Parathyroid adenoma (tissue), 2 donors: ENCODE measurements around the gene NLGN2.
"Not testable (repeated sequence)": the region's sequence is repeated elsewhere in the genome, so short reads cannot be mapped to it uniquely, and the experiment has no call there.

Experiments used
- H2AFZ ChIP-seq: fragments of 300-600 bp; sonication (generic); one replicate; pipeline ENCODE4 v1.7.0; 2017; ENCODE audit warnings: antibody characterized with exemption, mild to moderate bottlenecking
- H3K27ac ChIP-seq: fragments of 300-600 bp; sonication (generic); one replicate; pipeline ENCODE4 v1.7.0; 2017
- H3K27me3 ChIP-seq: fragments of 300-600 bp; sonication (generic); one replicate; pipeline ENCODE4 v1.7.0; 2017; ENCODE audit warnings: low read length; ENCODE audit not compliant: control insufficient read depth, insufficient read depth
- H3K36me3 ChIP-seq: fragments of 300-600 bp; sonication (generic); one replicate; pipeline ENCODE4 v1.7.0; 2017; ENCODE audit warnings: low read length; ENCODE audit not compliant: control insufficient read depth, insufficient read depth
- H3K4me1 ChIP-seq: fragments of 300-600 bp; sonication (generic); one replicate; pipeline ENCODE4 v1.7.0; 2017; ENCODE audit warnings: control low read depth
- H3K4me2 ChIP-seq: fragments of 300-600 bp; sonication (generic); one replicate; pipeline ENCODE4 v1.7.0; 2017; ENCODE audit warnings: low read length
- H3K4me3 ChIP-seq: fragments of 300-600 bp; sonication (generic); one replicate; pipeline ENCODE4 v1.7.0; 2017; ENCODE audit warnings: low read depth, low read length
- H3K79me2 ChIP-seq: fragments of 300-600 bp; sonication (generic); one replicate; pipeline ENCODE4 v1.7.0; 2017; ENCODE audit warnings: control low read depth
- H3K9ac ChIP-seq: fragments of 300-600 bp; sonication (generic); one replicate; pipeline ENCODE4 v1.7.0; 2017; ENCODE audit warnings: mild to moderate bottlenecking
- H3K9me3 ChIP-seq: fragments of 300-600 bp; sonication (generic); one replicate; pipeline ENCODE4 v1.7.0; 2017; ENCODE audit warnings: low read length; ENCODE audit not compliant: control insufficient read depth
- CTCF ChIP-seq: fragments of 300-600 bp; sonication (generic); IDR thresholded peaks from one replicate; pipeline ENCODE4 v1.7.0; 2017; ENCODE audit warnings: antibody characterized with exemption, mild to moderate bottlenecking
- donor health status: primary hyperparathyroidism.

Gene NLGN2

GRCh38 chr17:7407485-7408251 is at the start of gene NLGN2:
TSS of gene NLGN2 (plus strand) at chr17:7407845. CDS start at chr17:7408256, 411 bp downstream.
- Histone ChIP-seq H3K4me3 (no peak within 1 kb of the TSS), H3K79me2 (no peaks in the 10 kb centered on the region), H3K9ac (no peak within 1 kb of the TSS), H3K36me3 (no peaks in the 10 kb centered on the region), H3K4me2 (no peak within 1 kb of the TSS), H3K27me3 (no peaks in the 10 kb centered on the region), H3K4me1 (peaks cover 11% of the 10 kb centered on the region), H3K27ac (no peak within 1 kb of the TSS), H2AFZ (no peak within 1 kb of the TSS), H3K9me3 (no peaks in the 10 kb centered on the region)
- no peak for TF ChIP-seq CTCF

- Histone ChIP-seq H2AFZ (no peak overlapping the region), H3K4me1 (no peaks in the 10 kb centered on the region), H3K36me3 (no peaks in the 10 kb centered on the region), H3K79me2 (no peaks in the 10 kb centered on the region), H3K9me3 (no peaks in the 10 kb centered on the region), H3K9ac (no peak overlapping the region), H3K4me2 (no peak overlapping the region), H3K27ac (no peak overlapping the region), H3K4me3 (no peak overlapping the region), H3K27me3 (no peaks in the 10 kb centered on the region)
- no peak for TF ChIP-seq CTCF
These were observed 45.7 kb upstream of the NLGN2 start for GRCh38 chr17:7361906-7362305.

DNA sequence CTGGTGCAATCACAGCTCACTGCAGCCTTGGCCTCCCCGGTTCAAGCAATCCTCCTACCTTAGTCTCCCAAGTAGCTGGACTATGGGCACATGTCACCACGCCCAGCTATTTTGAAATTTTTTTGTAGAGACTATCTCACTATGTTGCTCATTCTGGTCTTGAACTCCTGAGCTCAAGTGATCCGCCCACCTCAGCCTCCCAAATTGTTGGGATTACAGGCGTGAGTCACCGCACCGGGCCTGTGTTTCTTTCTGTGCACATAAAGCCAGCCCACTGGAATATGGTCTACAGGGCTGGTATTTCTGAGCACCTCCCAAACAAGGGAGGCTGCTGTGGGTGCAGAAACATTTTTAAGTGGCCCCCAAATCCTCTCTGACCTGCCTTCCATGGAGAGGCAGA is 44.3 kb upstream of the NLGN2 start:
- Histone ChIP-seq H2AFZ (no peak overlapping the region), H3K36me3 (no peaks in the 10 kb centered on the region), H3K79me2 (no peaks in the 10 kb centered on the region), H3K4me3 (no peak overlapping the region), H3K4me2 (no peak overlapping the region), H3K9me3 (no peaks in the 10 kb centered on the region), H3K4me1 (no peaks in the 10 kb centered on the region), H3K27ac (no peak overlapping the region), H3K9ac (no peak overlapping the region), H3K27me3 (no peaks in the 10 kb centered on the region)
- no peak for TF ChIP-seq CTCF

DNA sequence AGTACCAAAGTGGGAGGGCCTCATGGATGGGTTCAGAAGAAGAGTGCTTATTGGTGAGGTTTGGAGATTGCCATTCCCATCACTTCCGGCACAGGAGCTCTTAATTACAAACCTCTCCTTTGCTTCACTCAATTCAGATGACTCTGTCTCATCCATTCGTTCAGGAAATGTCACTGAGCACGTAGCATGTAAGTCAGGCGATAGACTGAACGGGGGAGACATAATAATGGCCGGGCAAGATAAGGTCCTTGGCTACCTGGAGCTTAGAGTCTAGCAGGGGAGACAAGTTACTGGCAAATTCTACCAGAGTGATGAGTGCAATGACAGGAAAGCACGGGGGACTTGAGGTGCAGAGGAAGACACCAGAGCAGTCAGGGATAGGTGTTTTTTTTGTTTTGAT is 41.7 kb upstream of the NLGN2 start:
- H3K4me3 ChIP-seq, H3K79me2 ChIP-seq, H3K9me3 ChIP-seq, H3K27ac ChIP-seq, H3K27me3 ChIP-seq, H3K4me1 ChIP-seq, H3K9ac ChIP-seq, H3K36me3 ChIP-seq, H2AFZ ChIP-seq, H3K4me2 ChIP-seq: not testable (repeated sequence)

GRCh38 chr17:7367083-7367482 is 40.6 kb upstream of the NLGN2 start:
- Histone ChIP-seq H3K27ac (no peak overlapping the region), H3K79me2 (no peaks in the 10 kb centered on the region), H3K27me3 (no peaks in the 10 kb centered on the region), H3K36me3 (no peaks in the 10 kb centered on the region), H3K4me2 (no peak overlapping the region), H3K9ac (no peak overlapping the region), H3K4me3 (no peak overlapping the region), H3K4me1 (no peaks in the 10 kb centered on the region), H2AFZ (no peak overlapping the region), H3K9me3 (no peaks in the 10 kb centered on the region)
- no peak for TF ChIP-seq CTCF
